Fibroblast of peridontal ligament (primary cell): ENCODE data around the gene GPATCH3.
"Not testable (repeated sequence)": the region's sequence is repeated elsewhere in the genome, so short reads cannot be mapped to it uniquely, and the experiment has no call there.

Source experiments
- DNase-seq: peaks from one replicate; pipeline ENCODE4 v3.0.0-alpha.2; 2010; ENCODE audit errors: extremely low read depth

GPATCH3 gene

DNA sequence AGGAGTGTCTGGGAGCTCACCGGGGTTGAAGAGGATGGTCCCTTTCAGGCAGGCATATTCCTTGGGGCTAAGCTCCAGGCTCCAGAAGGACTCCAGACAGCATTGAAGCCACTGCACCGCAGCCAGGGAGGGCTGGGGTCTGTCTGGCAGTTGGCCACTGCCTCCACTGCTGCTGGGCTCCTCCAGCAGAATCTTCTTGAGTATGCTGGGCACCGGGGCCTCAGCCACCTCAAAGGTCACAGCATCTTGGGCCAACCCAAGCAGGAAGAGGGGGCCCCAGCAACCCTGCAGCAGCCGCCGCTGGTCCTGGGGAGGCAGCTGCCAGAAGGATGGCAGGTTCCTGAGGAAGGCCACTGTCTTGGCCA, 13.1 kb upstream of the GPATCH3 start:
- no peak for DNase-seq

- no peak for DNase-seq
These were observed 11.9 kb upstream of the GPATCH3 start for GRCh38 chr1:26912147-26912490.

- DNase-seq = no peak
These were observed 11.3 kb upstream of the GPATCH3 start for GRCh38 chr1:26911399-26912146.

- DNase-seq = no peak
These were observed 10.3 kb upstream of the GPATCH3 start for GRCh38 chr1:26910343-26911160.

- DNase-seq = no peak
These were observed 9.7 kb upstream of the GPATCH3 start for GRCh38 chr1:26909951-26910342.

- peak; percentile 58 for DNase-seq
These were observed 7.0 kb upstream of the GPATCH3 start for GRCh38 chr1:26907071-26907917.

GRCh38 chr1:26900815-26901511, 696 bp upstream of the GPATCH3 start:
- no peak for DNase-seq

DNA sequence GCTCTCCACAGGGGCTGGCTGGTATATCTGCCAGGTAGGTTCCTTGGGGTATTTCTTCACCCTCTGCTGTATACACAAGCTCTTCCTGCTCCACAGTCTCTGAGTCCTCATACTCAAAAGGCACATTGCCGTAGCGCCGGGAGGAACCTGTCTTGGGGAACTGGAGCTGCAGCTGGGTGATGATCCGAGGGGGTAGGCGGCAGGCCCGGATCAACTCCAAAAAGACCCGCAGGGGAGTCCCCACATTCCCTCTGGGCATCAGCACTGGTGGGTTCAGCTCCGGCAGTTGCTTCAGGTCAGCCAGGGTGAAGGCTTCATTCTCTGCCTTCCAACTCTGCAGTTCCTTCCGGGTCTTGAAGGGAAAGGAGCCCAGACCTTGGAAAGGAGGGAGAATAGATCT, 2.9 kb downstream of the GPATCH3 start:
- DNase-seq = no peak

- DNase-seq = no peak
These were observed 6.0 kb downstream of the GPATCH3 start for GRCh38 chr1:26894263-26894662.

GRCh38 chr1:26890467-26890796, 9.8 kb downstream of the GPATCH3 start:
- no peak for DNase-seq

GRCh38 chr1:26889551-26890466, 10.5 kb downstream of the GPATCH3 start, which contains the start of gene GPN2:
GPN2 (minus strand) TSS chr1:26890283; CDS start chr1:26890096, 187 bp downstream.
- peak; percentile 68 for DNase-seq

DNA sequence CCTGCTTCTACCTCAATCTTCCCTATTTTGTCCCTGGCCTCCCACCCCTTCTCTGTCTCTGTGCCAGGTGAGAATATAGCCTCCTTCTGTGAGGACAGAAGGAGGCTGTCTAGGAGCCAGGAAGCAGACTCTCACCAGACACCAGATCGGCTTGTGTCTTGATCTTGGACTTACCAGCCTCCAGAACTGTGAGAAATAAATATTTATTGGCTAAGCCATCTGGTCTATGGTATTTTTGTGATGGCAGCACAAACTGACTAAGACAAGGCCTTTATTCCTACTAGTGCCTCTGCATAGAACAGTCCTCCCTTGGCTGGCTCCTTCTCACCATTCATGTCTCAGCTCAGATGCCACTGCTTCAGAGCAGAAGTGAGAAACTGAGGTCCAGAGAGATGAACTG, 12.0 kb downstream of the GPATCH3 start:
- no peak for DNase-seq

DNA sequence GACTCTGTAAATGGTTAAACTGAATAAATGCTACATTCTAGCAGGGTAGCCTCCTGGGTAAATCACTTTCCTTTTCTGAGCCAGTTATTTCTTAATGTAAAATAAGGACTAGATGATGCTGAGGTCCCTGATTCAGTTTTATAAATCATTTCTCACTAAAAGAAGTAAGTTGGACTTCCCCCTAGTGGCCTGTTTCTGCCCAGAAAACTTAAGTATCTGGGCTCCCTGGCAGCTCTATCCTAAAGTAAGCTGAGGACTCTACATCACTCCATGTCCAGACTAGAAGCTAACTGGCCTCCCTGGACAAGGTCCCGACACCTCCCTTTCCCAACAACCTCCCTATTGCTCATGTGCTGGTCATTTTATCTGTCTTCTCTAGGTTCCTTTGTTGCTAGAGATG, 13.1 kb downstream of the GPATCH3 start:
- DNase-seq = peak; percentile 59

DNA sequence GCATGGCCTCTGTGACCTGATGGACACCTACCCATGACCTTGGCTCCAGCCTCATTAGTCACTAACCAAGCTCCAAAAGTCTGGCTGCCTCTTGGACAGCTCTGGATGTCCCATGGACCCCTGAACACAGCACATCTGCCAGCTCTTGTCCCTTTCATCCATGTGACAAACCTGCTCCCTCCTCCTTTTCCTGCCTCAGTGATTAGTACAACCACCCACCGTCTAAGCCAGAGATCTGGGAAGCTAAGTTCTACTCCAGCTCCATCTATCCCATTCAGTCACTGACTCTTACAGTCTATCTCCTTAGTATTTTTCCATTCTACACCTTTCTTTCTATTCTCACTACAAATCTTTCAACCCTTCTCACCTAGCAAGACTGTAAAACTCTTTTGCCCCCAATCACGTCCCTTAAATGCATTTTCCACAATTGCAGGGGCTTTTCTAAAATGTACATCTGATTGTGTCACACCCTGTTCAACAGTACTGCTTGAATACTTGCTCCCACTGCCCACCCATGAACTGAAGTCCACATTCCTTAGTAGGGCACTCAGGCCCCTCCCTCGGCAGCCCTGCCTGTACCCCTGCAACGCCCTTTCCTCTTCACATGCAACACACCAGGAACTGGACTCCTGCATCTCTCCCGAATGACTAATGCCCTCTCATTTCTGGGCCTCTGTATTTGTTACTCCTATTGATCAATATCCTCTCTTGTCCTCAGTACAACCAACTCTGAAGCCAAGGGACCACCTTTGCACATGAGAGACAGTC, 17.4 kb downstream of the GPATCH3 start:
- DNase-seq = no peak

GRCh38 chr1:26881611-26882010, 18.7 kb downstream of the GPATCH3 start:
- not testable (repeated sequence) for DNase-seq

- no peak for DNase-seq
These were observed 20.5 kb downstream of the GPATCH3 start for GRCh38 chr1:26879793-26880192.

DNA sequence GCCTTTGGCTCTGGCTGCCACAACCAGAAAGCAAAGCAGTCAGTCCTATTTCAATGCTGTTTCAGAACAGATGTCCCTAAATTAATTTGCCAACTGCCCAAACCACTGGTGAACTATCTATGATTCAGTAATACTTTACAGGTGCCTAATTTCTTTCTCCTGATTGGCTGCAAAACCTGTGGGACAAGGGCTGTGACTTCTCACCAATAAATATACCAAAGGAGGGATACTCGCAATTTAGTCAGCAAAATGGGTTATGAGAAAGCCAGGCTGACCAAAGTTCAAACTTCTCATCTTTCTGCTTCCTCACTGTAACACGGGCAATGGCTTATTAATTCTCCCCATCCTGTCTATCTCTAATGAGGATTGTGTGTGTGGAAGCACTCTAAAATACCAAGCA, 22.9 kb downstream of the GPATCH3 start:
- DNase-seq = no peak

DNA sequence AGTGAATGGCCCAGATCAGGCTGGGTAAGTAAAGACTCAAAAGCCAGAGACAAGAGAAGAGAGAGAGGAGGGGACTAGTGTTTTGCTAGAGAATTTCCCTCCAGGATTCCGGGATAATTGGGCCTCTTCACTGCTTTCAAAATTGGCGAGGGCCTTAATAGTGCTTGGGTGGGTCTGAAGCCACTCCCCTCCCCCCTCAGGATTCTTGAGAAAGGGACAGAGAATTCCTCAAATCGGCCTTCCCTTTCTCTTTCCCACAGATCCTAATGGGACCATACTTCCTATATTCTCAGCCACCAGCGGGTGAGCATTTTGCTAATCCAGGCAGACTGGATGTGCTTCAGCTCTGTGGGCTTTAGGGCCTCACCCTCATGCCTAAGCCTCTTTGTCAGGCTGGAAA, 25.4 kb downstream of the GPATCH3 start:
- DNase-seq = no peak

DNA sequence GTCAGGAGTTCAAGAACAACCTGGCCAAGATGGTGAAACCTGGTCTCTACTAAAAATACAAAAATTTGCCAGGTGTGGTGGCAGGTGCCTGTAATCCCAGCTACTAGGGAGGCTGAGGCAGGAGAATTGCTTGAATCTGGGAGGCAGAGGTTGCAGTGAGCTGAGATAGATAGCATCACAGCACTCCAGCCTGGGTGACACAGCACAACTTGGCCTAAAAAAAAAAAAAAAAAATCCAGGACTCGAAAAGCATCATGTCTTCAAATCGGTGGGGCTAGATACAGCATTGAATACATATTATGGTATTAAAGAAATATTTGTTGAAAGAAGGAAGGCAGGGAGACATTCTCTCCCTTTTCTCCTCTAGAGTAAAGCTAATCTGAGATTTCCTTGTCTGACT, 27.2 kb downstream of the GPATCH3 start:
- not testable (repeated sequence) for DNase-seq
